ENCODE data around the gene ADAMTS19. TPM values are rescaled to one million over a fixed set of nuclear protein-coding genes. Genes with fewer than 3 reads are reported as not detected.
"Not testable (repeated sequence)": the region's sequence is repeated elsewhere in the genome, so short reads cannot be mapped to it uniquely, and the experiment has no call there.

ADAMTS19 gene, protein sequence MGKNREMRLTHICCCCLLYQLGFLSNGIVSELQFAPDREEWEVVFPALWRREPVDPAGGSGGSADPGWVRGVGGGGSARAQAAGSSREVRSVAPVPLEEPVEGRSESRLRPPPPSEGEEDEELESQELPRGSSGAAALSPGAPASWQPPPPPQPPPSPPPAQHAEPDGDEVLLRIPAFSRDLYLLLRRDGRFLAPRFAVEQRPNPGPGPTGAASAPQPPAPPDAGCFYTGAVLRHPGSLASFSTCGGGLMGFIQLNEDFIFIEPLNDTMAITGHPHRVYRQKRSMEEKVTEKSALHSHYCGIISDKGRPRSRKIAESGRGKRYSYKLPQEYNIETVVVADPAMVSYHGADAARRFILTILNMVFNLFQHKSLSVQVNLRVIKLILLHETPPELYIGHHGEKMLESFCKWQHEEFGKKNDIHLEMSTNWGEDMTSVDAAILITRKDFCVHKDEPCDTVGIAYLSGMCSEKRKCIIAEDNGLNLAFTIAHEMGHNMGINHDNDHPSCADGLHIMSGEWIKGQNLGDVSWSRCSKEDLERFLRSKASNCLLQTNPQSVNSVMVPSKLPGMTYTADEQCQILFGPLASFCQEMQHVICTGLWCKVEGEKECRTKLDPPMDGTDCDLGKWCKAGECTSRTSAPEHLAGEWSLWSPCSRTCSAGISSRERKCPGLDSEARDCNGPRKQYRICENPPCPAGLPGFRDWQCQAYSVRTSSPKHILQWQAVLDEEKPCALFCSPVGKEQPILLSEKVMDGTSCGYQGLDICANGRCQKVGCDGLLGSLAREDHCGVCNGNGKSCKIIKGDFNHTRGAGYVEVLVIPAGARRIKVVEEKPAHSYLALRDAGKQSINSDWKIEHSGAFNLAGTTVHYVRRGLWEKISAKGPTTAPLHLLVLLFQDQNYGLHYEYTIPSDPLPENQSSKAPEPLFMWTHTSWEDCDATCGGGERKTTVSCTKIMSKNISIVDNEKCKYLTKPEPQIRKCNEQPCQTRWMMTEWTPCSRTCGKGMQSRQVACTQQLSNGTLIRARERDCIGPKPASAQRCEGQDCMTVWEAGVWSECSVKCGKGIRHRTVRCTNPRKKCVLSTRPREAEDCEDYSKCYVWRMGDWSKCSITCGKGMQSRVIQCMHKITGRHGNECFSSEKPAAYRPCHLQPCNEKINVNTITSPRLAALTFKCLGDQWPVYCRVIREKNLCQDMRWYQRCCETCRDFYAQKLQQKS
- not detected in 2 replicates for total RNA-seq

DNA sequence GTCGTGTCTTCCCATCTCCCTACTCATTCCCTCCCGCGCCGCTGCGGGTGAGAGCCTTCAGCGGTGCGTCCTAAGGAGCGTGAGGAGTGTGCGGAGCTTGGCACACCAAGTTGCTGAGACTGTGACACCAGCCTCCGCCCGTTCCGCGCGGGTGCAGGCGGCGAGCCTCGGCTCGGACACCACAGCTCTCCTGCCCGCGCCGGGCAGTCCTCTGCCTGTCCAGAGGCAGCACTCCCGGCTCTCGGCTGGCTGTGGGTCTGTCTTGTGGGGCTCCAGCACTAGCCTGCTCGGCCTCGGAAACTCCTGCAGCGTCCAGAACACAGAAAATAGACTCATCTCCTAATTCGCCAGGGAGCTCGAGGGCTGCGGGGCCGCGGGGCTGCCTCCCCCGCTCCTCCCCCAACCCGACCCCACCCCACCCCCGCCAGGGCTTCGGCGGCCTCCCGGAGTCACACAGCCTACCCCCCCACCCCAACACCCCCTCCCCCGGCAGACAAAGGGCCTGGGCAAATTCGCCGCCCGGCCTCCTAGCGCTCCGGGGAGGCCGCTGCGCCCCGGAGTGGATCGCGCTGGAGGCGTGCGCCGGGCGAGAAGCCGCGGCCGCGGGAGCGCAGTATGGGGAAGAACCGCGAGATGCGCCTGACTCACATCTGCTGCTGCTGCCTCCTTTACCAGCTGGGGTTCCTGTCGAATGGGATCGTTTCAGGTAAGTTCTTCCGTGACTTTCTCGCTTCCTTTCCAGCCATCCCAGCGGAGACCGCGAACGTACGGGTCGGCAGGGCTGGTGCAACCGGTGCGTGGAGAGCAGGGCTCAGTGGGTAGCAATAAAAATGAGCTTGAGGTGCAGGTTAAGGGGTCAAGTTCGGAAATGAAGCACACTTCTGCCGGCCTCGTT lies at the start of gene ADAMTS19:
ADAMTS19 (plus strand) TSS at position 522 of the 895 bp plus-strand sequence; CDS start at position 616, 94 bp downstream.
- H3K27me3 Mint-ChIP-seq (ENCODE audit: low read depth), result peaks cover 50% of the 10 kb centered on the region
- no peaks in the 10 kb centered on the region for H3K36me3 Mint-ChIP-seq (ENCODE audit: low read depth)
- DNase-seq (ENCODE audit: low spot score), result no peak
- intact Hi-C loops (cut with micrococcal nuclease), result no loop called here
- no peak within 1 kb of the TSS for H3K27ac Mint-ChIP-seq
- H3K4me1 Mint-ChIP-seq (ENCODE audit: low read depth), result peaks cover 5% of the 10 kb centered on the region
- H3K4me3 Mint-ChIP-seq (ENCODE audit: low read depth), result peak within 1 kb of the TSS; percentile 18
- H3K9me3 Mint-ChIP-seq, result no peaks in the 10 kb centered on the region

DNA sequence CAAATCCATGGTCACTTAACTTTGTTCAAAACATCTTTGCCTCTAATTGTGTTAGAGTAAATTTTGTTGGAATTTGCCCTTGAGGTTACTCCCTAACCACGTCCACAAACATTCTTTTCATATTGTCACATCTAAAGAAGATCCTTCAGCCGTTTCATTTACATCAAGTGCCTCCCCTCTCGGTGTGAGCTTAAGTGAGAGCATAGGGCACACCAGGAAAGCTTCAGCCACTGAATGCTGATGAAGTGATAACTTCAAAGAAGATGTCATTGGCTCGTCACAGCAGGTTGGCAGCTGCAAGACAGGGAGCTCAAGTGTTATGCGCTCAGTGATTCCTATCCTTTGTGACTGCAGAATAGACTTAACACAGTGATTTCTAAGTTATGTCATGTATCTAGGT lies 49.6 kb upstream of the ADAMTS19 start:
- Mint-ChIP-seq H3K9me3 (no peaks in the 10 kb centered on the region), H3K27ac (no peak overlapping the region), H3K36me3 (ENCODE audit: low read depth) (no peaks in the 10 kb centered on the region), H3K27me3 (ENCODE audit: low read depth) (no peaks in the 10 kb centered on the region), H3K4me1 (ENCODE audit: low read depth) (no peaks in the 10 kb centered on the region), H3K4me3 (ENCODE audit: low read depth) (no peak overlapping the region)
- intact Hi-C loops (cut with micrococcal nuclease), result no loop called here
- no peak for DNase-seq (ENCODE audit: low spot score)

DNA sequence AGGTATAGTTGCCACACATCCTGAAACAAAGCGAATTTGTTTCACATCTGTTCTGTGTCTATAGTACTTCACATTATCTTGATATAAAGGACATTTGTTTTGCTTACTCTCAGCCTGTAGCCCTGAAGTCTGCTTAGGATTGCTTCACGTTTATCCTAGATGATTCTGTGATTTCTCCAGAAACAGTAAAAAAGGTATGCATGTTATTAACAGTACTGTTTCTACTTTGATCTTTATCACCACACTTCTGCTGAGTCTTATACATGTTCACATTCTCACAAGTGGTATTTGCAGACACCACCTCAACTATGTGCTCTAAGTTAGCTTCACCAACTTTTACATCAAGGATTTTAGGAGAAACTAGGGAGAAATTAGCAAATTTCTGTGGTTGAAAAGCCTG lies 47.4 kb upstream of the ADAMTS19 start:
- no peak overlapping the region for H3K27ac Mint-ChIP-seq
- no peak for DNase-seq (ENCODE audit: low spot score)
- H3K27me3 Mint-ChIP-seq (ENCODE audit: low read depth), result no peaks in the 10 kb centered on the region
- H3K4me3 Mint-ChIP-seq (ENCODE audit: low read depth), result no peak overlapping the region
- H3K9me3 Mint-ChIP-seq, result no peaks in the 10 kb centered on the region
- H3K4me1 Mint-ChIP-seq (ENCODE audit: low read depth), result no peaks in the 10 kb centered on the region
- intact Hi-C loops (cut with micrococcal nuclease), result no loop called here
- H3K36me3 Mint-ChIP-seq (ENCODE audit: low read depth), result no peaks in the 10 kb centered on the region

DNA sequence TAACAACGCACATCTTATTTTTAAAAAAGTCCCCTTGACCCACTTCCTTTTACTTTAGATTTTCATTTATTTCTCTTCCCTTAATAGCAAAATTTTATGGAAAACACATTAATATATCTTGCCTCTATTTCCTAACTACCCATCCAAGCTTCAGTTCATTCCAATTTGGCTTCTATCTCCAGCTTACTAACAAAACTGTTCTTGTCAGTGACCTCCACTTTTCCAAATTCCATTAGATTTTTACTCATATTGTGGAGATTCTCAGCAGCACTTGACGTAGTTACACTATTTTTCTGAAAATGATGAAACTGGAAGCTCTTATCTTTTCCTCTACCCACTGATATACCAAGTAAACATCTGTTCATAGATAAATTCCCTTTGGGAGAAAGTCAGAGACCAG lies 46.5 kb upstream of the ADAMTS19 start:
- no peak for DNase-seq (ENCODE audit: low spot score)
- intact Hi-C loops (cut with micrococcal nuclease), result no loop called here
- no peaks in the 10 kb centered on the region for H3K36me3 Mint-ChIP-seq (ENCODE audit: low read depth)
- H3K4me1 Mint-ChIP-seq (ENCODE audit: low read depth), result no peaks in the 10 kb centered on the region
- no peak overlapping the region for H3K27ac Mint-ChIP-seq
- H3K27me3 Mint-ChIP-seq (ENCODE audit: low read depth), result no peaks in the 10 kb centered on the region
- no peaks in the 10 kb centered on the region for H3K9me3 Mint-ChIP-seq
- H3K4me3 Mint-ChIP-seq (ENCODE audit: low read depth), result no peak overlapping the region

DNA sequence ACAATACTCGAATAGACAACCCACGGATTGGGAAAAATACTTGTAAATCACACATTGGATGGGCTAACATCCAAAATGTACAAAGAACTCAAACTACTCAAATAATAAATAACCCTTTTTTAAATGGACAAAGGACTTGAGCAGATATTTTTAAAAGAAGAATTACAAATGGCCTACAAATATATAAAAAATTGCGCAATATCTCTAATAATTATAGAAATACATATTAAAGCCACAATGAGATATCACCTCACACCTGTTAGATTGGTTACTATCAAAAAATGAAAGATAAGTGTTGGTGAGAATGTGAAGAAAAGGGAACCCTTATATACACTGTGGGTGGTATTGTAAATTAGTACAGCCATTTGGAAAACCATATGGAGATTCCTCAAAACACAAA lies 40.8 kb upstream of the ADAMTS19 start:
- no peaks in the 10 kb centered on the region for H3K36me3 Mint-ChIP-seq (ENCODE audit: low read depth)
- H3K4me3 Mint-ChIP-seq (ENCODE audit: low read depth), result no peak overlapping the region
- DNase-seq (ENCODE audit: low spot score), result no peak
- H3K4me1 Mint-ChIP-seq (ENCODE audit: low read depth), result no peaks in the 10 kb centered on the region
- intact Hi-C loops (cut with micrococcal nuclease), result no loop called here
- no peaks in the 10 kb centered on the region for H3K27me3 Mint-ChIP-seq (ENCODE audit: low read depth)
- H3K9me3 Mint-ChIP-seq, result no peaks in the 10 kb centered on the region
- no peak overlapping the region for H3K27ac Mint-ChIP-seq

DNA sequence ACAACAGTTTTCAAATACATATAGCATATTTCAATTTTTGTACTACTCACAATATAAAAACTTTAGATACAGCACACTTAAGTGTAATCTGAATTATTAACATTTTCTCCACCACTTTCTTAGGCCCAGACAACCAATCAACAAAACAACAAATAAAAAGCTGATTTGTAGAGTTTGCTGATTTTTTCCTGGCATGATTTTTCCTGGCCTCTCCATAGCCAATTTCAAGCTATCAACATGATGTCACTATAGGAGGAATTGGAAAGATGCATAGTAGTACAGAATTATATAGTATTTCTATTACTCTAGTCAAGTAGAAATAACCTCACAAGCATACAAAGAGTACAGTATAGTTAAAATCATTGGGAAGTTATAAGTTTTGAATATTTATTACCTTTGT lies 35.1 kb upstream of the ADAMTS19 start:
- Mint-ChIP-seq H3K4me3 (ENCODE audit: low read depth) (no peak overlapping the region), H3K27ac (no peak overlapping the region), H3K9me3 (no peaks in the 10 kb centered on the region), H3K27me3 (ENCODE audit: low read depth) (no peaks in the 10 kb centered on the region), H3K4me1 (ENCODE audit: low read depth) (no peaks in the 10 kb centered on the region), H3K36me3 (ENCODE audit: low read depth) (no peaks in the 10 kb centered on the region)
- intact Hi-C loops (cut with micrococcal nuclease), result no loop called here
- no peak for DNase-seq (ENCODE audit: low spot score)

DNA sequence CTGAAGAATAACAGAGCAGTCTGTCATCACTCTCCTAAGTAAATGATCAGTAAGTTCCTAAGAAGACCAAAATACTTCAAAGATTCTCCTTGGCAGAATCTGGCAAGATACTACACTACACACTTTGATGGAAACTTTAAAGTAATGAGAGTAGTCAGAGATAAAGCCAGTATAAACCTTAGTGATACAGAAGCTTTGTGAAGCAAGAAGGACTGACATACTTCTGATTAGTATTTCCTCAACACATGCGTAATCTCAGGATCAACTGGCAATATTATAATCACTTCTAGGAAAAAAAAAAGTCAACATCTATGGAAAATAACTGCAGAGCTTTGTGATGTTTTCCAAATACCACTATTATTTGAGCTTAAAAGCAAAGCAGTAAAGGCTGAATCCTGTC lies 34.0 kb upstream of the ADAMTS19 start:
- Mint-ChIP-seq H3K4me3 (ENCODE audit: low read depth) (no peak overlapping the region), H3K27ac (no peak overlapping the region), H3K36me3 (ENCODE audit: low read depth) (no peaks in the 10 kb centered on the region), H3K9me3 (no peaks in the 10 kb centered on the region), H3K4me1 (ENCODE audit: low read depth) (no peaks in the 10 kb centered on the region), H3K27me3 (ENCODE audit: low read depth) (no peaks in the 10 kb centered on the region)
- DNase-seq (ENCODE audit: low spot score), result no peak
- intact Hi-C loops (cut with micrococcal nuclease), result no loop called here

DNA sequence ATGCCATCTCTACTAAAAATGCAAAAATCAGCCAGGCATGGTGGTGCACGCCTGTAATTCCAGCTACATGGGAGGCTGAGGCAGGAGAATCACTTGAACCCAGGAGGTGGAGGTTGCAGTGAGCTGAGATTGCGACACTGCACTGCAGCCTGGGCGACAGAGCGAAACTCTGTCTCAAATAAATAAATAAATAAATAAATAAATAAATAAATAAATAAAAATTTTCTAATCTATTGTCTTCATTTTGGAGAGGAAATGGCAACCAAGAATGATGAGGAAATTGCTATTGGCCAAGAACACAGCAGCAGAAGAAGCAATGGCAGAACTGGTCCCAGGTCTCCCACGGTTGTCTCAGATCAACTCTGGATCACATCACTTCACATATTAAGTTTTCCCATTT lies 31.5 kb upstream of the ADAMTS19 start:
- H3K9me3 Mint-ChIP-seq; intact Hi-C loops (cut with micrococcal nuclease); H3K27me3 Mint-ChIP-seq (ENCODE audit: low read depth); DNase-seq (ENCODE audit: low spot score); H3K4me1 Mint-ChIP-seq (ENCODE audit: low read depth); H3K4me3 Mint-ChIP-seq (ENCODE audit: low read depth); H3K36me3 Mint-ChIP-seq (ENCODE audit: low read depth); H3K27ac Mint-ChIP-seq: not testable (repeated sequence)

DNA sequence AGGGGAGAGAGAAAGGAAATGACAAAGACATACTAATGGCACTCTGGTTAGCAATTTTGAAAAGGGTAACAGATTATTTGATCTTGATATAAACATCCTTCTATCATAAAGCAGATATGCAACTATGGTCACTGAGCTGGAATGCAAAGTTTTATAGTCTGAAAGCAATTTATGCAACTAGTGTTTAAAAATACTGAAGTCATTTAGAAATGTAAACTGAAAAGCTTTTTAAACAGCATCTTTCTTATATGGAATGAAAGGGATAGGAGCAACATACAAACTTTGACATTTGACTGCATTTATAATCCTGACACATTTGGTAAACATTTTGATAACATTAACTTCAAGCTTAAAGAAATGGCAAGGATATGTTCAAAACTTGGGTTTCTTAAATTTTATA lies 28.7 kb upstream of the ADAMTS19 start:
- intact Hi-C loops (cut with micrococcal nuclease), result no loop called here
- no peak overlapping the region for H3K27ac Mint-ChIP-seq
- H3K9me3 Mint-ChIP-seq, result no peaks in the 10 kb centered on the region
- DNase-seq (ENCODE audit: low spot score), result no peak
- no peaks in the 10 kb centered on the region for H3K36me3 Mint-ChIP-seq (ENCODE audit: low read depth)
- H3K27me3 Mint-ChIP-seq (ENCODE audit: low read depth), result no peaks in the 10 kb centered on the region
- H3K4me3 Mint-ChIP-seq (ENCODE audit: low read depth), result no peak overlapping the region
- no peaks in the 10 kb centered on the region for H3K4me1 Mint-ChIP-seq (ENCODE audit: low read depth)

DNA sequence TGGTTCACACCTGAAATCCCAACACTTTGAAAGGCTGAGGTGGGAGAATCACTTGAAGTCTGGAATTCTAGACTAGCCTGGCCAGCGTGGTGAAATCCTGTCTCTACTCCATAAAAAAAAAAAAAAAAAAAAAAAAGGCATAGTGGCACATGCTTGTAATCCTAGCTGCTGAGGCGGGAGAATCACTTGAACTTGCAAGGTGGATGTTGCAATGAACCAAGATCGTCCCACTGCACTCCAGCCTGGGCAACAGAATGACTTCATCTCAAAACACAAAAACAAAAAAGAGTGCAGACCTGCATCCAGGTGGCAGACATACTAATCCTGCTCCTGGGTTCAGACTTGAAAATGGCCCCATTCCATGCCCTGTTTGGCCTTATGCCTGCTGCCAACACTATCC lies 21.8 kb upstream of the ADAMTS19 start:
- H3K4me1 Mint-ChIP-seq (ENCODE audit: low read depth), result no peaks in the 10 kb centered on the region
- no peaks in the 10 kb centered on the region for H3K36me3 Mint-ChIP-seq (ENCODE audit: low read depth)
- intact Hi-C loops (cut with micrococcal nuclease), result no loop called here
- no peak overlapping the region for H3K27ac Mint-ChIP-seq
- DNase-seq (ENCODE audit: low spot score), result no peak
- no peak overlapping the region for H3K4me3 Mint-ChIP-seq (ENCODE audit: low read depth)
- H3K27me3 Mint-ChIP-seq (ENCODE audit: low read depth), result no peaks in the 10 kb centered on the region
- no peaks in the 10 kb centered on the region for H3K9me3 Mint-ChIP-seq

DNA sequence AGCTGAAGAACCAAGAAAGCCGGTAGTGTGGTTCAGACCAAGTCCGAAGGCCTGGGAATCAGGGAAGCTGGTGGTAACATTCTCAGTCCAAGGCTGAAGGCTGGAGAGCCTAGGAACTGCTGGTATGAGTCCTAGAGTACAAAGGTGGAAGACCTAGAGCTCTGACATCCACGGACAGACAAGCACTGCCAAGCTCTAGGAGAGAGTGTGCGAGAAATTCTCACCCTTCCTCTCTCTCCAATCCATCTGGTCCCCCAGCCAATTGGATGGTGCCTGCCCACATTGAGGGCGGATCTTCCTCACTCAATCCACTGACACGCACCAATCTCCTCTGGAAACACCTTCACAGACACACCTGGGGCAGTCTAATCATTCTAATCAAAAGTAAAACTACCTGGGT lies 19.7 kb upstream of the ADAMTS19 start:
- no peaks in the 10 kb centered on the region for H3K27me3 Mint-ChIP-seq (ENCODE audit: low read depth)
- no peaks in the 10 kb centered on the region for H3K4me1 Mint-ChIP-seq (ENCODE audit: low read depth)
- H3K27ac Mint-ChIP-seq, result no peak overlapping the region
- H3K4me3 Mint-ChIP-seq (ENCODE audit: low read depth), result no peak overlapping the region
- no peaks in the 10 kb centered on the region for H3K36me3 Mint-ChIP-seq (ENCODE audit: low read depth)
- DNase-seq (ENCODE audit: low spot score), result no peak
- intact Hi-C loops (cut with micrococcal nuclease), result no loop called here
- H3K9me3 Mint-ChIP-seq, result no peaks in the 10 kb centered on the region

DNA sequence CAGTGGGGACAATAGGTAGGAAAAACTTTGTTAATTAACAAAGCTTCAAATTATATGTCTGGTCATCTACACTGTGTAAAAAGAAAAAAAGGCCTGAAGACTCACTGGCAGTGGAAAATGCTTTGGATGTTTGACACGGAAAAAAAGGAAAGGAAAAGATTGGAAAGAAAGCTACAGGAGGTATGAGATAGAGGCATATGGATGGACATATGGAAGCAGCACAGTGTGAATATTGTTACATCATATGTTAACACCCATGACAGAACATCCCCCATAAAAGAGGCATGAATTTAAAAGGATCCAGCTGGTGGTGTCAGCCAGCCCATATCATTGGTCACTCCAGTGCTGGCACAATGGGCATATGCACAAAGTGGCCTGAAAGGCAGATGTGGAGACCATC lies 19.0 kb upstream of the ADAMTS19 start:
- Mint-ChIP-seq H3K27ac (no peak overlapping the region), H3K9me3 (no peaks in the 10 kb centered on the region), H3K36me3 (ENCODE audit: low read depth) (no peaks in the 10 kb centered on the region), H3K27me3 (ENCODE audit: low read depth) (no peaks in the 10 kb centered on the region), H3K4me1 (ENCODE audit: low read depth) (no peaks in the 10 kb centered on the region), H3K4me3 (ENCODE audit: low read depth) (no peak overlapping the region)
- intact Hi-C loops (cut with micrococcal nuclease), result no loop called here
- DNase-seq (ENCODE audit: low spot score), result no peak

Measured in activated T-helper 2 cell treated with anti-CD3 and anti-CD28 coated beads, Interferon-gamma antibody, Interleukin-2, Interleukin-4, amounts not matched to agents 10 μg/mL and 5 μg/mL and 100 μg/mL, durations not matched to agents 14 hours and 24 hours and 36 hours (primary cell).